Measurements from ENCODE around the gene OLFM4.

Gene OLFM4

GRCh38 chr13:53028063-53028462 lies 550 bp upstream of the OLFM4 start:
- Histone ChIP-seq H3K36me3 (ENCODE audit: control insufficient read depth, insufficient read depth, low read length) (no peaks in the 10 kb centered on the region), H3K4me3 (replicated peaks; ENCODE audit: low read depth, low read length) (no peak overlapping the region), H3K27me3 (replicated peaks; ENCODE audit: control insufficient read depth, insufficient read depth, low read length) (no peaks in the 10 kb centered on the region; the same call in none of the 2 replicates)
- no peak for DNase-seq (ENCODE audit: extremely low read depth, insufficient read length)
- no peak for TF ChIP-seq CTCF (IDR thresholded peaks at IDR 0.05; ENCODE audit: insufficient read depth, low read length, poor library complexity, severe bottlenecking)

- Histone ChIP-seq H3K27me3 (replicated peaks; ENCODE audit: control insufficient read depth, insufficient read depth, low read length) (no peaks in the 10 kb centered on the region; the same call in 1 of the 2 replicates), H3K36me3 (ENCODE audit: control insufficient read depth, insufficient read depth, low read length) (no peaks in the 10 kb centered on the region), H3K4me3 (replicated peaks; ENCODE audit: low read depth, low read length) (no peak overlapping the region)
- no peak for DNase-seq (ENCODE audit: extremely low read depth, insufficient read length)
- no peak for TF ChIP-seq CTCF (IDR thresholded peaks at IDR 0.05; ENCODE audit: insufficient read depth, low read length, poor library complexity, severe bottlenecking)
These were observed 4.2 kb downstream of the OLFM4 start for GRCh38 chr13:53032849-53033248.

GRCh38 chr13:53038993-53039392 lies 10.4 kb downstream of the OLFM4 start:
- H3K27me3 ChIP-seq (replicated peaks; ENCODE audit: control insufficient read depth, insufficient read depth, low read length) = no peaks in the 10 kb centered on the region; the same call in 1 of the 2 replicates
- no peak for DNase-seq (ENCODE audit: extremely low read depth, insufficient read length)
- H3K4me3 ChIP-seq (replicated peaks; ENCODE audit: low read depth, low read length) = no peak overlapping the region
- no peak for TF ChIP-seq CTCF (IDR thresholded peaks at IDR 0.05; ENCODE audit: insufficient read depth, low read length, poor library complexity, severe bottlenecking)
- H3K36me3 ChIP-seq (ENCODE audit: control insufficient read depth, insufficient read depth, low read length) = no peaks in the 10 kb centered on the region

GRCh38 chr13:53041968-53042516 lies 13.4 kb downstream of the OLFM4 start:
- Histone ChIP-seq H3K27me3 (replicated peaks; ENCODE audit: control insufficient read depth, insufficient read depth, low read length) (no peaks in the 10 kb centered on the region), H3K36me3 (ENCODE audit: control insufficient read depth, insufficient read depth, low read length) (no peaks in the 10 kb centered on the region), H3K4me3 (replicated peaks; ENCODE audit: low read depth, low read length) (no peak overlapping the region)
- no peak for TF ChIP-seq CTCF (IDR thresholded peaks at IDR 0.05; ENCODE audit: insufficient read depth, low read length, poor library complexity, severe bottlenecking)
- DNase-seq (ENCODE audit: extremely low read depth, insufficient read length) = no peak

- no peak for TF ChIP-seq CTCF (IDR thresholded peaks at IDR 0.05; ENCODE audit: insufficient read depth, low read length, poor library complexity, severe bottlenecking)
- H3K27me3 ChIP-seq (replicated peaks; ENCODE audit: control insufficient read depth, insufficient read depth, low read length) = no peaks in the 10 kb centered on the region
- H3K36me3 ChIP-seq (ENCODE audit: control insufficient read depth, insufficient read depth, low read length) = no peaks in the 10 kb centered on the region
- no peak for DNase-seq (ENCODE audit: extremely low read depth, insufficient read length)
- H3K4me3 ChIP-seq (replicated peaks; ENCODE audit: low read depth, low read length) = no peak overlapping the region
These were observed 14.3 kb downstream of the OLFM4 start for GRCh38 chr13:53042877-53043276.

- Histone ChIP-seq H3K4me3 (replicated peaks; ENCODE audit: low read depth, low read length) (no peak overlapping the region), H3K36me3 (ENCODE audit: control insufficient read depth, insufficient read depth, low read length) (no peaks in the 10 kb centered on the region), H3K27me3 (replicated peaks; ENCODE audit: control insufficient read depth, insufficient read depth, low read length) (no peaks in the 10 kb centered on the region)
- no peak for DNase-seq (ENCODE audit: extremely low read depth, insufficient read length)
- TF ChIP-seq CTCF (IDR thresholded peaks at IDR 0.05; ENCODE audit: insufficient read depth, low read length, poor library complexity, severe bottlenecking) = no peak
These were observed 14.8 kb downstream of the OLFM4 start for GRCh38 chr13:53043398-53043797.

Data from GM06990 (cell line).